Measurements from ENCODE around the gene SCN5A.

DNA sequence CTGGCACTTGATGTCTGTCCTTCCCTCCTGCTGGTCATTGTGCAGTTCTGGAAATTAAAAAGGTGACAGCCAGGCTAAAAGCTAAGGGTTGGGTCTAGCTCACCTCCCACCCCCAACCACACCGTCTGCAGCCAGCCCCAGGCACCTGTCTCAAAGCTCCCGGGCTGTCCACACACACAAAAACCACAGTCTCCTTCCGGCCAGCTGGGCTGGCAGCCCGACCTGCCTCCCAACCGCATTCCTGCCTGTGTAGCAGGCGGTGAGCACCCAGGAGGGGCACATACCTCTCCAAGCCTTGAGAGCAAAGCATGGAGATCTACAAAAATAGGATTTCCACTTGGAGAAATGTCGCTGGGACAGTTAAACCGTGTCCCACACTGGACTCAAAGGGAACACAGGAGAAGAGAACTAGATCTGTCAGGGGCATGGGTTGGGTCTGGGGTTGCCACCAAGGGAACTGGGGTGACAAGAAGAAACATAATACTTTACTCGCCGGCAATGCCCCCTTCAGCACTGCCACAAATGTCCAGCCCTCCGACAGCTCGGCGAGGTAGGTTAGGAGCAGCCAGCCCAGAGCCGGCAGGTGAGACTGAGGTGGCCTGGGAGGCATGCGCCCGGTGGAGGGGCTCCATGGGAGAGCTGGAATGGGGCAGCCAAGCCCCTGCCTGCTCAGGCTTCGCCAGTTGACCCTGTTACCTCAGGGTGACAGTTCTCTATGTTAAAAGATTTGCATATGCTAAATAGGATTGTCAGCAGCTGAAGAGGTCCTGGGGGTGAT, 101.1 kb downstream of the SCN5A start:
- TF ChIP-seq, protein P1, sequence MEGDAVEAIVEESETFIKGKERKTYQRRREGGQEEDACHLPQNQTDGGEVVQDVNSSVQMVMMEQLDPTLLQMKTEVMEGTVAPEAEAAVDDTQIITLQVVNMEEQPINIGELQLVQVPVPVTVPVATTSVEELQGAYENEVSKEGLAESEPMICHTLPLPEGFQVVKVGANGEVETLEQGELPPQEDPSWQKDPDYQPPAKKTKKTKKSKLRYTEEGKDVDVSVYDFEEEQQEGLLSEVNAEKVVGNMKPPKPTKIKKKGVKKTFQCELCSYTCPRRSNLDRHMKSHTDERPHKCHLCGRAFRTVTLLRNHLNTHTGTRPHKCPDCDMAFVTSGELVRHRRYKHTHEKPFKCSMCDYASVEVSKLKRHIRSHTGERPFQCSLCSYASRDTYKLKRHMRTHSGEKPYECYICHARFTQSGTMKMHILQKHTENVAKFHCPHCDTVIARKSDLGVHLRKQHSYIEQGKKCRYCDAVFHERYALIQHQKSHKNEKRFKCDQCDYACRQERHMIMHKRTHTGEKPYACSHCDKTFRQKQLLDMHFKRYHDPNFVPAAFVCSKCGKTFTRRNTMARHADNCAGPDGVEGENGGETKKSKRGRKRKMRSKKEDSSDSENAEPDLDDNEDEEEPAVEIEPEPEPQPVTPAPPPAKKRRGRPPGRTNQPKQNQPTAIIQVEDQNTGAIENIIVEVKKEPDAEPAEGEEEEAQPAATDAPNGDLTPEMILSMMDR (IDR thresholded peaks at IDR 0.05 in 8 of 11, conservative IDR thresholded peaks at IDR 0.05 in 3 of 11): no peak
- no peak for TF ChIP-seq POLR2AphosphoS5 (IDR thresholded peaks at IDR 0.05)
